Measurements from ENCODE around the gene NACC2.

GRCh38 chr9:136121801-136122200 is 26.7 kb upstream of the NACC2 start:
- TF ChIP-seq, protein P1, sequence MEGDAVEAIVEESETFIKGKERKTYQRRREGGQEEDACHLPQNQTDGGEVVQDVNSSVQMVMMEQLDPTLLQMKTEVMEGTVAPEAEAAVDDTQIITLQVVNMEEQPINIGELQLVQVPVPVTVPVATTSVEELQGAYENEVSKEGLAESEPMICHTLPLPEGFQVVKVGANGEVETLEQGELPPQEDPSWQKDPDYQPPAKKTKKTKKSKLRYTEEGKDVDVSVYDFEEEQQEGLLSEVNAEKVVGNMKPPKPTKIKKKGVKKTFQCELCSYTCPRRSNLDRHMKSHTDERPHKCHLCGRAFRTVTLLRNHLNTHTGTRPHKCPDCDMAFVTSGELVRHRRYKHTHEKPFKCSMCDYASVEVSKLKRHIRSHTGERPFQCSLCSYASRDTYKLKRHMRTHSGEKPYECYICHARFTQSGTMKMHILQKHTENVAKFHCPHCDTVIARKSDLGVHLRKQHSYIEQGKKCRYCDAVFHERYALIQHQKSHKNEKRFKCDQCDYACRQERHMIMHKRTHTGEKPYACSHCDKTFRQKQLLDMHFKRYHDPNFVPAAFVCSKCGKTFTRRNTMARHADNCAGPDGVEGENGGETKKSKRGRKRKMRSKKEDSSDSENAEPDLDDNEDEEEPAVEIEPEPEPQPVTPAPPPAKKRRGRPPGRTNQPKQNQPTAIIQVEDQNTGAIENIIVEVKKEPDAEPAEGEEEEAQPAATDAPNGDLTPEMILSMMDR (IDR thresholded peaks at IDR 0.05), result no peak
- no peak for TF ChIP-seq POLR2AphosphoS5 (IDR thresholded peaks at IDR 0.05)
